ENCODE results near the gene MEG3.

DNA sequence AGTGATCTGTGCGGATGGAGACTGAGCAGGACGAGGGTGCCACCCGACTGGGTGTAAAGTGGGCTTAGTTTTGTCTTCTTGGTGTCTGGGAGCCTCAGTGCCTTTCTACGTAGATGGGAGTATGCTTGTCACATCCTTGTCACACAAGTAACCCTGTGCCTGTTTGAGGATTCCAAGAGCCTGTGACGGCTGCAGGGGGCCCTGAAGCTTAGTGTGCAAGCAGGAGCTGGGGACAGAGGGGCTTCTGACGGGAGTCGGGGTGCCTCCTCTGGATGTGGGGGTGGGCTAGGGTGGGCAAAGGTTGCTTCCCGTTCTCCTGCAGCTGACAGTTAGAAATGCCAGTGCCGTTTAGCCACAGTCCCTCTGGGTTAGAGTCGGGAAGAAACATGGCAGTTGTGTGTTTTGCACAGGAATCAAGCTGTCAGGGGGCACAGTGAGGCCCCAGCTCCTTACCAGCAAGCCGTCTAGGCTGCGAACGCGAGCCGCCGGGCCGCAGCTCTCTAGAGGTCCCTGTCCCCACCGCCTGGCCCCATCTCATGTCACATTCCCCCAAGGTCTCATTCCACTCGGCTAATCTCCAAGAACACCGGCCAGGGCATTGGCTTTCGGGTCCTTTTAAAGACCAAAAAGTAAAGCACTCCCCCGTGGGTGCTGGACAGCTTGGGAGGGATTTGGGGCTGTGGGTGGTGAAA is 70.6 kb downstream of the MEG3 start:
- TF ChIP-seq POLR2A (IDR thresholded peaks at IDR 0.05) = no peak
- TF ChIP-seq, protein P1, sequence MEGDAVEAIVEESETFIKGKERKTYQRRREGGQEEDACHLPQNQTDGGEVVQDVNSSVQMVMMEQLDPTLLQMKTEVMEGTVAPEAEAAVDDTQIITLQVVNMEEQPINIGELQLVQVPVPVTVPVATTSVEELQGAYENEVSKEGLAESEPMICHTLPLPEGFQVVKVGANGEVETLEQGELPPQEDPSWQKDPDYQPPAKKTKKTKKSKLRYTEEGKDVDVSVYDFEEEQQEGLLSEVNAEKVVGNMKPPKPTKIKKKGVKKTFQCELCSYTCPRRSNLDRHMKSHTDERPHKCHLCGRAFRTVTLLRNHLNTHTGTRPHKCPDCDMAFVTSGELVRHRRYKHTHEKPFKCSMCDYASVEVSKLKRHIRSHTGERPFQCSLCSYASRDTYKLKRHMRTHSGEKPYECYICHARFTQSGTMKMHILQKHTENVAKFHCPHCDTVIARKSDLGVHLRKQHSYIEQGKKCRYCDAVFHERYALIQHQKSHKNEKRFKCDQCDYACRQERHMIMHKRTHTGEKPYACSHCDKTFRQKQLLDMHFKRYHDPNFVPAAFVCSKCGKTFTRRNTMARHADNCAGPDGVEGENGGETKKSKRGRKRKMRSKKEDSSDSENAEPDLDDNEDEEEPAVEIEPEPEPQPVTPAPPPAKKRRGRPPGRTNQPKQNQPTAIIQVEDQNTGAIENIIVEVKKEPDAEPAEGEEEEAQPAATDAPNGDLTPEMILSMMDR (IDR thresholded peaks at IDR 0.05) = no peak

All from esophagus squamous epithelium (tissue), 4 donors.